Breast epithelium (tissue), 3 donors: Measurements from ENCODE around the gene NNAT.

Source experiments
- POLR2A ChIP-seq: fragments of 450-650 bp; IDR thresholded peaks from one replicate; pipeline ENCODE4 v1.6.1; 2016; ENCODE audit warnings: antibody characterized with exemption, mild to moderate bottlenecking, moderate library complexity
- POLR2AphosphoS5 ChIP-seq, 3 donors: sonication (generic); formaldehyde crosslinking; IDR thresholded peaks; one replicate each; pipeline ENCODE4 v1.6.1; 2017; ENCODE audit warnings: antibody characterized with exemption in 3 of 3
- TF ChIP-seq, protein P1 (sequence below), 3 donors: fragments of 450-650 bp; IDR thresholded peaks; one replicate each; pipeline ENCODE4 v1.5.1; 2016 to 2017; ENCODE audit warnings: antibody characterized with exemption in 3 of 3, mild to moderate bottlenecking in 3 of 3, moderate library complexity in 3 of 3

DNA sequence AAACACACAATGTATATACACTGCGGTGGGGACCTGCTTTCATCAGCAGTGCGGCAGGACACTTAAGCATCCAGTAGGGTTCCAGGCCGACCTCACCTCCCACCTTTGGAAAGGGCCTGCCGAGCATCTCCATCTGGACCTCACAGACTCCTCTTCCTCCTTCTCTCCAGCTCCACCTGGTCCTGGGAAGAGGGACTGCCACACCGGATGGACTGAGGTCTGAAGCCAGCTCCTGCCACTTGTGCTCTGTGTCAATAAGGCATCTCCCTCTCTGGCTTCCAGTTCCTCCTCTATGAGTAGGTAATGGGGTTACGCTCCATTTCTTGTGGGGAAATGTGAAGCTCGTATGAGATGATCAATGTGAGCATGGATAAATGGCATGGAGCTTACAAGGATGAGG is 19.1 kb upstream of the NNAT start:
- TF ChIP-seq POLR2A, result no peak
- TF ChIP-seq, protein P1, sequence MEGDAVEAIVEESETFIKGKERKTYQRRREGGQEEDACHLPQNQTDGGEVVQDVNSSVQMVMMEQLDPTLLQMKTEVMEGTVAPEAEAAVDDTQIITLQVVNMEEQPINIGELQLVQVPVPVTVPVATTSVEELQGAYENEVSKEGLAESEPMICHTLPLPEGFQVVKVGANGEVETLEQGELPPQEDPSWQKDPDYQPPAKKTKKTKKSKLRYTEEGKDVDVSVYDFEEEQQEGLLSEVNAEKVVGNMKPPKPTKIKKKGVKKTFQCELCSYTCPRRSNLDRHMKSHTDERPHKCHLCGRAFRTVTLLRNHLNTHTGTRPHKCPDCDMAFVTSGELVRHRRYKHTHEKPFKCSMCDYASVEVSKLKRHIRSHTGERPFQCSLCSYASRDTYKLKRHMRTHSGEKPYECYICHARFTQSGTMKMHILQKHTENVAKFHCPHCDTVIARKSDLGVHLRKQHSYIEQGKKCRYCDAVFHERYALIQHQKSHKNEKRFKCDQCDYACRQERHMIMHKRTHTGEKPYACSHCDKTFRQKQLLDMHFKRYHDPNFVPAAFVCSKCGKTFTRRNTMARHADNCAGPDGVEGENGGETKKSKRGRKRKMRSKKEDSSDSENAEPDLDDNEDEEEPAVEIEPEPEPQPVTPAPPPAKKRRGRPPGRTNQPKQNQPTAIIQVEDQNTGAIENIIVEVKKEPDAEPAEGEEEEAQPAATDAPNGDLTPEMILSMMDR (IDR thresholded peaks at IDR 0.05), result no peak
- TF ChIP-seq POLR2AphosphoS5 (IDR thresholded peaks at IDR 0.05), result no peak
